HK-2 (cell line): ENCODE results near the gene NOL3.
"Not testable (repeated sequence)": the region's sequence is repeated elsewhere in the genome, so short reads cannot be mapped to it uniquely, and the experiment has no call there.

Experiments
- DNase-seq: peaks from one replicate; pipeline ENCODE4 v3.0.0-alpha.2; 2018; ENCODE audit not compliant: unreplicated experiment

Gene NOL3

GRCh38 chr16:67170168-67170948 is at the start of gene NOL3:
Gene NOL3, plus strand, starts transcription at chr16:67170538.
- DNase-seq, result peak; percentile 97

DNA sequence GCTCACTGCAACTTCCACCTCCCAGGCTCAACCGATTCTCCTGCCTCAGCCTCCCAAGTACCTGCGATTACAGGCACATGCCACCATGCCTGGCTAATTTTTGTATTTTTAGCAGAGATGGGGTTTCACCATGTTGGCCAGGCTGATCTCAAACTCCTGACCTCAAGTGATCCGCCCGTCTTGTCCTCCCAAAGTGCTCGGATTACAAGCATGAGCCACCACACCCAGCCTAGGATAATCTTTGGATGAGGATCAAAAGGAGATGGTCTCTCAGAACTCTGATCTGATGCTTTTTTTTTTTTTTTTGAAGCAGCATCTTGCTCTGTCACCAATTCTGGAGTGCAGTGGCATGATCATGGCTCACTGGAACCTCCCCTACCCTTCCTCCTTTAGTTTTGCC is 47.5 kb upstream of the NOL3 start:
- DNase-seq, result not testable (repeated sequence)

DNA sequence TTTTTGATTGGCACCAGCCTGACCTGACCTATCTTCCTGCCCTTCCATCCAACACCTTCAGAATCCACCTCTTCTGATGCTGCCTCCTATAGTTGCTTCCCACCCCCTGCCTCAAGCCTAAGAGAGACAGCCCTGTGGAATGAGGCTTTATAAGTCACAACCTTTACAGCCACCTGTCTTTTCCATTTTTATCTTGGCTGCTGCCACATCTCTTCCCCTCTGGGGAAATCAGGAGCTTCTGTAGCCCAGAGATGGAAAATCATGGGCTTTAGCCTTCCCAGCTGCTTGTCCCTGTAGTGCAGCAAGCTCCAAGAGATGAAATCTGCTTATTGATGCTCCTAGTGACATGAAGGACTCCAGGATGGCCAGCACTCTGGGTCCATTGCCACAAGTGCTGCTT is 41.9 kb upstream of the NOL3 start:
- no peak for DNase-seq

DNA sequence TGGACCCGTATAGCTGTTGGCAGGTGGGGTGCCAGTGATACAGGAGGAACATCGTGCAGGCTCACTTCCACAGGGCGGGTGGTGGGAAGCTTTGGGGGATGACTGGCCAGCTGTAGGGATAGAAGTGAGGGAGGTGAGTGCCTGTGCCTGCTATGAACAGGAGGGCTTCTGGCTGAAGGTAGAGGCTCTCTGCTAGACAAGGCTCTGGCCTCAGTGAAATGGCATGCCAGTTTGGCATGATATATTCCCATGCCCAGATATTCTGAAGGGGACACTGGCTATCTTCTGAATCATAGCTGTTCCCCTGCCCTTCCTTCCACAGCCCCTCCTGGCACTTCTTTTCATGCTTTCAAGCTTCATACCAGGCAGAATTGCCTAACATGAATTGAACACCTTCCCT is 41.5 kb upstream of the NOL3 start:
- DNase-seq, result no peak

DNA sequence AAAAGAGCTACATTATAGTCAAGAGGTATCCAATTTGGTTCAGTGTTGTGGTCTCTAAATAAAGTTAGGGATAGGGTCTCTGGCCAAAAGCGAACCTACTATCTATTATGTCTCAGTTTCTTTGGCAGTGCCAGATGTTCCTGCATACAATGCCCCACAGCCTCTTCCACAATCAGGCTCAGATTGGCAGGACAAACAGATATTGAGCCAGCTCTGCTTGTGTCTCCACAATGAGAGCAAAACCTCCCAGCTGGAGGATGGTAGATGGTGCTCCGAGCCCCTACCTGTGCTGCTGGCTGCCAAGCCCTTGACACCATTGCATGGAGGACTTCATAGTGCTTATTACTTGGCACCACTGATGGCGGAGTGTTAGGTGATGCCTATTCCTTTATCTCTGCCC is 40.9 kb upstream of the NOL3 start:
- no peak for DNase-seq

- peak; percentile 75 for DNase-seq
Measured at GRCh38 chr16:67137605-67138004, 32.7 kb upstream of the NOL3 start.

DNA sequence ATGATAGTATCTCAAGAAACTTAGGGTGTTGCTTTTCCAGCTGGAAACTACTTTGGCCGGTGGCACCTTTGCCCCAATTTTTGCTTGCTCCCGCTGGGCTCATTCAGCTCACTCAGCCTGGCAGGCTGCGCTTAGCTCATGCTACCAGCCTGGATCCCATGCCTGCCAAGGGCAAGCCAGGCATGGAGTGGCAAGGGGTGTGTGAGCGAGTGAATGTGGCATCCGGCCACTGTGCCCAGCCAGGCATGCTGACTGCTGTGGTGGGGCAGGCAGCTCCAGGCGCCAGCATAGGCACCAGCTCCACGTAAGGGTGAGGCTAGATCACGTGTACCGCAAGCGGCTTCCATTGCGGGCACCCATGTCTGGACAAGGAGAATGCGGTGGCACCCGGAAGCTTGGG is 28.9 kb upstream of the NOL3 start:
- DNase-seq, result no peak

GRCh38 chr16:67142342-67142741 is 28.0 kb upstream of the NOL3 start:
- DNase-seq, result no peak

- DNase-seq, result no peak
Measured at GRCh38 chr16:67144943-67145342, 25.4 kb upstream of the NOL3 start.

GRCh38 chr16:67145746-67146145 is 24.6 kb upstream of the NOL3 start:
- DNase-seq, result no peak

- no peak for DNase-seq
Measured at GRCh38 chr16:67146523-67147357, 23.6 kb upstream of the NOL3 start.

- no peak for DNase-seq
Measured at GRCh38 chr16:67147437-67148140, 22.7 kb upstream of the NOL3 start.

GRCh38 chr16:67148221-67148620 is 22.1 kb upstream of the NOL3 start:
- DNase-seq, result no peak

DNA sequence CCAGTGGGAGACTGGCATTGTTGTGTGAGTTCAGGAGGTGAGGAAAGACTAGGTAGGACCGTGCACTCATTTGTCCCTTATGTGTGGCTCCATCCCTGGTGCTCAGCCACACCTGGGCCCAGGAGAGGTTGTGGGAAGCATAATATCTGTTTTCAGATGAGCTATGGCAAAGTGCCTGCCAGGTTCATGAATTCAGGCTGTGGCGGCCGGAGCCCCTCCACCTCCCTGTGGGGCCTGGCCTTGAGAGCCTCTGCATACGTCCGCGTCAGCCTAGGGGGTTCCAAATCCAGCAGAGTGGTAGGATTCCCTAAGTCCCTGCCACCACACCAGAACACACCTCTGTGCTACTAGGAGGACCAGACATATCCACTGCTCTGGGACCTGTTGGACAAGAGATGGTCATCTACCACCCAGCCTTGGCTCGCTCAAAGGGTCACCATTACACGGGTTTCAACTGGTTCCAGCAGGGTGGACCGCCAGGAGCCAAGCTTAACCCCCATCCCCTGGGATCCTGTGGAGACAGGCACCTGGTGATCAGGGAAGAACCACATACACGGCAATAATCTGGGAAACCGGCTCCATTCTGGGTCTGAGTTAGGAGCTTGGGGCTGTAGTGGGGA is 21.6 kb upstream of the NOL3 start:
- no peak for DNase-seq

DNA sequence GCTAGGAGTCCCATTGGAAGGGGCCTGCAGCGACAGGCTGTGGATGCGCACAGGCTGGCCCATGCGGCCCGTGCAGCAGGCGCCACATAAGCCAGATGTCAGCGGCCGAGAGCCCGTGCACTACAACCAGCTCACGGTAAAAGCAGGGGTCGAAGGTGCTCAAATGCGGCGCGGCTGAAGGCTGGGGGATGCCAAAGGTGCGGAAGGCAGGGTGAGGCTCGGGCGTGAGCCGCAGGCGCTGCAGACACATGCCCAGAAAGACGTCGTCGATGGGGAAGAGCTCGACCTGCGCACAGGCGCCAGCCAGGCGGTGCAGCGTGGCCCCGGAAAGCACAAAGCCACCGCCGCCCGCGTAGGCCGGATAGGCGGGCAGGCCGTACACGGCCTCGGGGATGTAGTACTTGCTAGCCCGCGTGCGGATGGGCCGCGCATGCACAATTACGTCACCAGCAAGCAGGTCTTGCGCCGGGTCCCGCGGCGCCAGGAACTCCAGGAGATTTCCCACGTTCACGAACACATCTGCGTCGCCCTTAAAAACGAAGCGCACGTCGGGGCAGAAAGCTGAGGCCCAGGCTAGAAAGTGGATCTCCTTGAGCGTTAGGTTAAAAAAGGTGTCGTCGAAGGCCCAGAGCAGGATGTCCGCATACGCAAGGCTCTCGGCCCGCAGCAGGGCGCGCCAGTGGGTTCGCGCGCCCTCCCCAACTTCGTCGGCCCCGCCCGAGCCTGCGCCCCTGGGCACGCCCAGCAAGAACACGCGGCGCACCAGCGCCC is 20.9 kb upstream of the NOL3 start:
- no peak for DNase-seq

DNA sequence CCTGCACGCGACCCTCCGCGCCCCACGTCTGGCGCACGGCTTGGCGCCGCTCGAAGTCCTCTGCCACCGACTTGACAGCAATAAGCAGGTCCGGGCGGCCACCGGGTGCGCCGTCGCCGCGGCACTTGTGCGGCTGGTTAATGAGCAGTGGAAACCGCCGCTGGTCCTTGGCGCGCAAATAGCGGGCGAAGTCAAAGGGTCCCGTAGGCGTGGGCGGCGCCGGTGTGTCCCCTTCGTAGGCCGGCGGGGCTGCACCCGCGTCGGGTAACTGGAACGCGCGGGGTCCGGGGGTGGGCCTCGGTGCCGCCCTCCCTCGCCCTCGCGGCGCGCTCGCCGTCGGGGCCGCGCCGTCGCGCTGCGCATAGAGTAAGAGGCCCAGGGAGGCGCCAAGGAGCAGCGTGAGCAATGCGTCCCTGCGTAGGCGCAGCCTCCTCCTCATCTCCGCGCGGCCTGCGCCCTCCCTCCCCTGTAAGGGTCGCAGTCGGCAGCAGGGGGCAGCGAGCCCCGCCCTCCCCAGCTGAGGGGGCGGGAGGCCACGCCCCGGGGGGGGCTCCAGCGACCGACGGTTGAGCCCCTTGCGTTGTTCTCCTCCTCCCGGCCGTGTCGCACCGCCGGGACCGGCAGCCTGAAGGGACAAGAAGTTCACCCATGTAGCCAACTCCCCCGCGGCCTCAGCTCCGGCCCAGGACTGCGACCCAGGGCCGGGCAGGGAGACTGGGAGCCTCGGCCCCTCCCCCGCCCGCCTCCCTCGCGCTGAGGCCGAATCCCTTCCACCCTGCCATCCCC is 20.1 kb upstream of the NOL3 start:
- DNase-seq, result no peak

GRCh38 chr16:67150833-67151396 is 19.4 kb upstream of the NOL3 start, which contains the start of gene B3GNT9:
Gene B3GNT9, minus strand, starts transcription at chr16:67150998. Its CDS starts 513 bp downstream, at chr16:67150485.
- DNase-seq, result peak; percentile 41

GRCh38 chr16:67151431-67152097 is 18.8 kb upstream of the NOL3 start:
- DNase-seq, result no peak

- no peak for DNase-seq
Measured at GRCh38 chr16:67154578-67155294, 15.6 kb upstream of the NOL3 start.
